ENCODE data around the gene CAMSAP3. TPM values are rescaled to one million over a fixed set of nuclear protein-coding genes. Genes with fewer than 3 reads are reported as not detected.

CAMSAP3 gene
- total RNA-seq, 1 donor from 2014 or later = 5.7 TPM

- no peak for DNase-seq
Measured at GRCh38 chr19:7648265-7649014, 52.8 kb downstream of the CAMSAP3 start.

GRCh38 chr19:7650148-7650547 is 54.5 kb downstream of the CAMSAP3 start:
- no peak for DNase-seq

- peak; percentile 79 for DNase-seq
Measured at GRCh38 chr19:7652061-7652641, 56.5 kb downstream of the CAMSAP3 start.

- no peak for DNase-seq
Measured at GRCh38 chr19:7654401-7654800, 58.7 kb downstream of the CAMSAP3 start.

- DNase-seq = no peak
Measured at GRCh38 chr19:7655581-7655980, 59.9 kb downstream of the CAMSAP3 start.

GRCh38 chr19:7657131-7657751 is 61.6 kb downstream of the CAMSAP3 start:
- DNase-seq = no peak

- DNase-seq = no peak
Measured at GRCh38 chr19:7658219-7658686, 62.6 kb downstream of the CAMSAP3 start.

GRCh38 chr19:7661744-7662538 is 66.3 kb downstream of the CAMSAP3 start:
- DNase-seq = no peak

GRCh38 chr19:7662657-7663056 is 67.0 kb downstream of the CAMSAP3 start:
- DNase-seq = no peak

GRCh38 chr19:7663706-7664105 is 68.0 kb downstream of the CAMSAP3 start:
- peak; percentile 27 for DNase-seq

GRCh38 chr19:7665076-7665475 is 69.4 kb downstream of the CAMSAP3 start:
- peak; percentile 73 for DNase-seq

Small RNA genes lying within 50 kb of the gene (small RNA-seq; reads per million reads assigned to genes)
- not detected for gene MIR6792 (ENCODE audit: low replicate concordance)

Other genes with a start within 250 kb of the CAMSAP3 start
- gene ARHGEF18, start 246.9 kb upstream of the CAMSAP3 start, total RNA-seq = 17.9 TPM
- 1.1 TPM for gene PEX11G, start 106.8 kb upstream of the CAMSAP3 start, total RNA-seq
- gene ZNF358, start 79.8 kb upstream of the CAMSAP3 start, total RNA-seq = 7.4 TPM
- gene MCOLN1, start 73.2 kb upstream of the CAMSAP3 start, total RNA-seq = 6.9 TPM
- gene PNPLA6, start 60.1 kb upstream of the CAMSAP3 start, total RNA-seq = 17.6 TPM
- gene XAB2, start 33.7 kb downstream of the CAMSAP3 start, total RNA-seq = 21.9 TPM
- 26.2 TPM for gene PET100, start 33.9 kb downstream of the CAMSAP3 start, total RNA-seq
- gene PCP2, start 37.9 kb downstream of the CAMSAP3 start, total RNA-seq = not detected
- gene STXBP2, start 41.2 kb downstream of the CAMSAP3 start, total RNA-seq = 25.1 TPM
- 8.5 TPM for gene RETN, start 73.2 kb downstream of the CAMSAP3 start, total RNA-seq
- gene MCEMP1, start 81.2 kb downstream of the CAMSAP3 start, total RNA-seq = 0.79 TPM
- 19.6 TPM for gene TRAPPC5, start 85.0 kb downstream of the CAMSAP3 start, total RNA-seq
- 0.20 TPM for gene FCER2, start 106.3 kb downstream of the CAMSAP3 start, total RNA-seq
- gene CLEC4G, start 136.2 kb downstream of the CAMSAP3 start, total RNA-seq = 0.20 TPM
- 5.8 TPM for gene CD209, start 151.7 kb downstream of the CAMSAP3 start, total RNA-seq
- gene CLEC4M, start 167.4 kb downstream of the CAMSAP3 start, total RNA-seq = 0.59 TPM
- gene EVI5L, start 234.4 kb downstream of the CAMSAP3 start, total RNA-seq = 8.0 TPM

All from skin of body (tissue), 3 donors.